Upper lobe of left lung (tissue), 6 donors: ENCODE data around the gene PRKD3. TPM values are rescaled to one million over a fixed set of nuclear protein-coding genes. Genes with fewer than 3 reads are reported as not detected.
A peak's percentile ranks its signal among the peaks of the same experiment; 100 is the strongest.

Source experiments
- ATAC-seq, 2 donors: fragments of 200-7000 bp; cut with Tn5 transposase; one replicate each; pipeline ENCODE4 v1.9.1; 2022; ENCODE audit warnings: mild to moderate bottlenecking in 2 of 2, moderate library complexity in 2 of 2; ENCODE audit not compliant: low FRiP score in 2 of 2
- DNase-seq, 2 donors: peaks; one replicate each; pipeline ENCODE4 v3.0.0-alpha.2; 2019 to 2020
- H3K27ac ChIP-seq, 4 donors: fragments of 200-600 bp; sonication (generic); one replicate each; pipeline ENCODE4 v1.5.1; 2016 to 2019
- H3K27me3 ChIP-seq, 4 donors: fragments of 200-600 bp; sonication (generic); one replicate each; pipeline ENCODE4 v1.5.1; 2017 to 2019
- H3K36me3 ChIP-seq, 4 donors: fragments of 200-600 bp; sonication (generic); one replicate each; pipeline ENCODE4 v1.5.1; 2016 to 2019
- H3K4me1 ChIP-seq, 4 donors: fragments of 200-600 bp; sonication (generic); one replicate each; pipeline ENCODE4 v1.5.1; 2018 to 2019
- H3K4me3 ChIP-seq, 4 donors: fragments of 200-600 bp; sonication (generic); one replicate each; pipeline ENCODE4 v1.5.1; 2017 to 2019; ENCODE audit warnings: mild to moderate bottlenecking in 2 of 4, moderate library complexity in 1 of 4
- H3K9me3 ChIP-seq, 4 donors: fragments of 200-600 bp; sonication (generic); one replicate each; pipeline ENCODE4 v1.5.1; 2018 to 2019
- EP300 ChIP-seq, 4 donors: sonication (generic); formaldehyde crosslinking; IDR thresholded peaks; one replicate each; pipeline ENCODE4 v1.5.1; 2017; ENCODE audit warnings: antibody characterized with exemption in 4 of 4, control low read depth in 2 of 4
- POLR2A ChIP-seq, 4 donors: fragments of 450-650 bp; IDR thresholded peaks; one replicate each; pipeline ENCODE4 v1.5.1; 2016 to 2017; ENCODE audit warnings: antibody characterized with exemption in 4 of 4, mild to moderate bottlenecking in 2 of 4
- POLR2AphosphoS5 ChIP-seq, 2 donors: sonication (generic); formaldehyde crosslinking; IDR thresholded peaks; one replicate each; pipeline ENCODE4 v1.5.1; 2017; ENCODE audit warnings: antibody characterized with exemption in 2 of 2
- WGBS, 2 donors: methylation state at CpG; one replicate each; pipeline ENCODE4 v1.1.5; 2017 to 2018; 5-methylcytosine and 5-hydroxymethylcytosine counted together
- total RNA-seq, 6 donors: library from RNA; depleted of rRNA in 4 of 6; stranded (reverse); fragments of >200 nt in 4 of 6; gene quantifications; one replicate each; pipeline versions ENCODE4 v1.1.0 to v1.2.1, GENCODE V29; 2016 to 2021
- TF ChIP-seq, protein P1 (sequence below), 6 experiments: fragments of 450-650 bp in 4 of 6; fragments of 200-600 bp in 2 of 6; sonication (generic) in 2 of 6; IDR thresholded peaks; one replicate each; pipeline ENCODE4 v1.5.1; 2016 to 2019; ENCODE audit warnings: antibody characterized with exemption in 6 of 6
- donor health status: DM: no; HTN: no; CAD: no; lungs with moderate emphysema.
- donor health status: DM: no; HTN: yes; CAD: no; lungs with severe emphysema.

Gene PRKD3
- total RNA-seq, 6 donors from 2014 or later, result 25.5 to 57.6 (median 39.5) TPM

DNA sequence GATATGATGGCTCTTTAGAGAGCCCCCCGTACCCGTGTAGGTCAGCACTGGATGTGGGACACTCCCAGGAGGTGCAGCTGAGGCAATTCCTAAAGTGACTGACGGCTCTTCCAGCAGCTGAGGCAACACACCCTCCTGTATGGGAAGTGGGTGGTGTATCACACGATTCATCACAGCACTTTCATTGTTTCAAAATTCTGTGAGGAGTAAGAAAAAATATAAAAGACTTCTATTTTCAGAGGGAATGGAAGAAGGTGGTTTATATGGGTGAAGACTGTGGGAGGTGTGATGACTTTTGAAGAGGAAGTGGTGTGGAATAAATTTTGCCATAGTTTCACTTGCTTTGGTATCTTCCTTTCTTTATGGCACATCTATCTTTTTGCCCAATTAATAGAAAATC is 42.1 kb upstream of the PRKD3 start:
- Histone ChIP-seq H3K27ac (no peak overlapping the region), H3K4me3 (no peak overlapping the region), H3K27me3 (no peaks in the 10 kb centered on the region), H3K36me3 (no peaks in the 10 kb centered on the region), H3K4me1 (no peaks in the 10 kb centered on the region), H3K9me3 (no peaks in the 10 kb centered on the region)
- WGBS, 2 donors, result 53 to 68% methylated on average over 4 of the region's 4 CpGs
- no peak for ATAC-seq
- DNase-seq, result no peak
- no peak for TF ChIP-seq POLR2A (IDR thresholded peaks at IDR 0.05)
- TF ChIP-seq, protein P1, sequence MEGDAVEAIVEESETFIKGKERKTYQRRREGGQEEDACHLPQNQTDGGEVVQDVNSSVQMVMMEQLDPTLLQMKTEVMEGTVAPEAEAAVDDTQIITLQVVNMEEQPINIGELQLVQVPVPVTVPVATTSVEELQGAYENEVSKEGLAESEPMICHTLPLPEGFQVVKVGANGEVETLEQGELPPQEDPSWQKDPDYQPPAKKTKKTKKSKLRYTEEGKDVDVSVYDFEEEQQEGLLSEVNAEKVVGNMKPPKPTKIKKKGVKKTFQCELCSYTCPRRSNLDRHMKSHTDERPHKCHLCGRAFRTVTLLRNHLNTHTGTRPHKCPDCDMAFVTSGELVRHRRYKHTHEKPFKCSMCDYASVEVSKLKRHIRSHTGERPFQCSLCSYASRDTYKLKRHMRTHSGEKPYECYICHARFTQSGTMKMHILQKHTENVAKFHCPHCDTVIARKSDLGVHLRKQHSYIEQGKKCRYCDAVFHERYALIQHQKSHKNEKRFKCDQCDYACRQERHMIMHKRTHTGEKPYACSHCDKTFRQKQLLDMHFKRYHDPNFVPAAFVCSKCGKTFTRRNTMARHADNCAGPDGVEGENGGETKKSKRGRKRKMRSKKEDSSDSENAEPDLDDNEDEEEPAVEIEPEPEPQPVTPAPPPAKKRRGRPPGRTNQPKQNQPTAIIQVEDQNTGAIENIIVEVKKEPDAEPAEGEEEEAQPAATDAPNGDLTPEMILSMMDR (IDR thresholded peaks at IDR 0.05), result no peak
- TF ChIP-seq POLR2AphosphoS5 (IDR thresholded peaks at IDR 0.05), result no peak
- TF ChIP-seq EP300 (IDR thresholded peaks at IDR 0.05), result no peak

DNA sequence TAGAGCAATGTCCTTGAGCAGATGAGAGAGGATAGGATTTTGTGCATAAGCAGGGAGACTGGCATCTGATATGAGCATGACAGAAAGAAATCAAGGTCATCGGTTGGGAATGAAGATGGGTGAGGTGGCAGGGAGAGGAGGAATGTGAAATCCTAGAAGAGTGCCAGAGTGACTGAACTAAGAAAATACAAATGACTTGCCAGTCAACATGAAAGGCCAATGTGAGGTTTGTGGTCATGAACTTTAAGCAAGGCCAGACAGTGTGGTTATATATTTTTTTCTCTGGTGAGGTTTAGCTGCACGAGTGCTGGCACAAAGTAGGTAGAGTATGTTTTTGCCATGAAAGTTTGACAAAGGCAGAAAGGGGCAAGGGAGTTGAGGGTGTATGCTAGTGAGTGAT is 41.0 kb upstream of the PRKD3 start:
- no peak overlapping the region for H3K27ac ChIP-seq
- no peaks in the 10 kb centered on the region for H3K36me3 ChIP-seq
- H3K4me3 ChIP-seq, result no peak overlapping the region
- no peak for ATAC-seq
- no peaks in the 10 kb centered on the region for H3K9me3 ChIP-seq
- no peak for DNase-seq
- 65 to 73% methylated on average over 2 of the region's 2 CpGs for WGBS, 2 donors
- H3K27me3 ChIP-seq, result no peaks in the 10 kb centered on the region
- TF ChIP-seq POLR2AphosphoS5 (IDR thresholded peaks at IDR 0.05) (no peak), POLR2A (IDR thresholded peaks at IDR 0.05) (no peak), EP300 (IDR thresholded peaks at IDR 0.05) (no peak)
- TF ChIP-seq, protein P1 (IDR thresholded peaks at IDR 0.05), result no peak
- H3K4me1 ChIP-seq, result no peaks in the 10 kb centered on the region

DNA sequence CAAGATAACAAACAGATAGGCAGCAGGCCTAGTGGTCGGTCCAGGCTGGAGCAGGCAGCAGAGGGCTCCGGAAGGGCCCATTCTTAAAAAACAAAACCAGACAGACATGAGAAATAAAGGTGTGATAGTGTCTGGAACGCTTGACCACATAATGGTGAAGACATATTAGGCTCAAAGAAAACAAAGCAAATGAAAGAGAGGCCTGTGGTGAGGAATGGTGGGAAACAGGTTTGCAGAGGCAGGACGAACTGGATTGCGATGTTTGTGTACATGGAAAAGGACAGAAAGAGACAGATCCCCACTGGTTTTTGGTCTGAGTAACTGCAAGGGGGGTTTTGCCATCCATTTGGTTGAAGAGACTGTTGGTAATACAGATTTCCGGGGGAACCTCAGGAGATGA is 39.7 kb upstream of the PRKD3 start:
- H3K27ac ChIP-seq, result no peak overlapping the region
- TF ChIP-seq POLR2AphosphoS5 (IDR thresholded peaks at IDR 0.05) (no peak), POLR2A (IDR thresholded peaks at IDR 0.05) (no peak), EP300 (IDR thresholded peaks at IDR 0.05) (no peak)
- TF ChIP-seq, protein P1 (IDR thresholded peaks at IDR 0.05), result no peak
- no peaks in the 10 kb centered on the region for H3K4me1 ChIP-seq
- ATAC-seq, result no peak
- no peak overlapping the region for H3K4me3 ChIP-seq
- no peaks in the 10 kb centered on the region for H3K36me3 ChIP-seq
- H3K27me3 ChIP-seq, result no peaks in the 10 kb centered on the region
- DNase-seq, result no peak
- H3K9me3 ChIP-seq, result no peaks in the 10 kb centered on the region
- WGBS, 2 donors, result 93 to 95% methylated on average over 6 of the region's 6 CpGs

DNA sequence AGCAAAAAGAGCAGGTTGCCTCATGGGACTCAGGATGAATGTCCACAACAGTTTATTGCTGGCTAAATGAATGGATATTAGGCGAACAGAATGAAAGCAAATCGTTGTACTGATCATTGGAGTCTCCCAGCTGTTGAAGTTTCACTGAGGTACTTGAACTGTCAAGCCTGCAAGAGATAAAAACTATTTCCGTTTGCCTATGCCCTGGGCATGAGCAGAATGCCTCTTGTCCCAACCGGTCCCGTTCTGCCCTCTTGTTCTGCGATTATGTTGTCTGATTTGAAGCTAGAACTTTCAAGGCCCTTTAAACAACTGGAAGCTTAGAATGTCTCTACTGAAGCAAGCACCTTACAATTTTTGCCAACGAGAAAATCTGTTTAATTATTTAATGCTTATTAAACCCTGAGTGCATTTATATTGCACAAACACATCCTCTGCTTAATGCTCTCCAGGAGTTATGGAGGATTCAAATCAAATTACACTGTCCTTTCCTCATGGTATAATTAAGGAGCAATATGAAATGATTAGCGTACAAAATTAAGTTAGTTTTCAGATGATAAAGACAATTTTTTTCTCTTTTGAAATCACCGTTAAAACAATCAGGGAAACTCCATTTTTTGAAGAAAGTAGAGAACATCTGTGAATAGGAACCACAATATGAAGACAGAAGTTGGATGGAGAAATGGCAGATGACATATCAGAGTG is 37.5 kb upstream of the PRKD3 start:
- DNase-seq, result no peak
- H3K36me3 ChIP-seq, result no peaks in the 10 kb centered on the region
- no peaks in the 10 kb centered on the region for H3K9me3 ChIP-seq
- no peak overlapping the region for H3K4me3 ChIP-seq
- TF ChIP-seq POLR2AphosphoS5 (IDR thresholded peaks at IDR 0.05) (no peak), EP300 (IDR thresholded peaks at IDR 0.05) (no peak), POLR2A (IDR thresholded peaks at IDR 0.05) (no peak)
- no peak for ATAC-seq
- 85 to 91% methylated on average over 9 of the region's 9 CpGs for WGBS, 2 donors
- H3K27me3 ChIP-seq, result no peaks in the 10 kb centered on the region
- no peak overlapping the region for H3K27ac ChIP-seq
- H3K4me1 ChIP-seq, result no peaks in the 10 kb centered on the region

DNA sequence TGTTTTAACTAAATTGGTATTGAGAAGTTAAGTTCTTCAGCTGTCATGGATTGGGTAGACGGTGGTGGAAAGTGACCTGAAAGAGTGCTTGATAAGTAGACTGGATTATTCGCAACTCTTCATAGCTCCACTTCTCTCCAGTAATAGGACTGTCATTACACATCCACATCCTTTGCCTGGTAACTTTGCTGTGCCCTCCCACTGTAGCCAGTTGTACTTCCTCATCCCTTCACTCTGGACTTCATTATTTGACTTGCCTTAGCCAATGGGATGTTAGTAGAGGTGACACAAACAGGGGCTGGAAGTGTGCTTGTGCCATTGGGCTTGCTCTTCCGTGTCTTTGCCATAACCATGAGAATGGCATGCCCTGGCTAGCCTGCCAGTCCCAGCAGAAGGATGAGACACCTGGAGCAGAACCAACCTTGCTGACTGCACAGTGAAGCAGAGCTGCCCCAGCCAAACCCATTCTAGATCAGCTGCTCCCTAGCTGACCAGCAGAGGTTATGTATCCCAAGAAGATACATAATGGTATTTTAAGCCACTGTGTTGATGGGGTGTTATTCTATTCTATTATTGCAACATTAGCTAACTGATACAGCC is 36.7 kb upstream of the PRKD3 start:
- Histone ChIP-seq H3K27me3 (no peaks in the 10 kb centered on the region), H3K9me3 (no peaks in the 10 kb centered on the region), H3K36me3 (no peaks in the 10 kb centered on the region), H3K27ac (no peak overlapping the region), H3K4me1 (no peaks in the 10 kb centered on the region), H3K4me3 (no peak overlapping the region)
- 88 to 89% methylated on average over 3 of the region's 3 CpGs for WGBS, 2 donors
- ATAC-seq (peak in 1 of 2 donors; percentile 24), DNase-seq (no peak)
- TF ChIP-seq POLR2A (IDR thresholded peaks at IDR 0.05) (no peak), EP300 (IDR thresholded peaks at IDR 0.05) (no peak), POLR2AphosphoS5 (IDR thresholded peaks at IDR 0.05) (no peak)
- TF ChIP-seq, protein P1 (IDR thresholded peaks at IDR 0.05), result no peak
